ENCODE measurements around the gene TERC. TPM values are rescaled to one million over a fixed set of nuclear protein-coding genes. Genes with fewer than 3 reads are reported as not detected.

Gene TERC
- total and polyA plus RNA-seq, 10 of the 15 experiments (the other 5 are each of a cell fraction or from before 2014, with no cell fraction given): 0.43 to 125 (median 6.2) TPM; not detected in 4

- no peak for TF ChIP-seq PRDM15 (CRISPR knock-in tag; IDR thresholded peaks at IDR 0.05)
- no peak for TF ChIP-seq HDAC2 (IDR thresholded peaks at IDR 0.05)
- TF ChIP-seq, protein P1, sequence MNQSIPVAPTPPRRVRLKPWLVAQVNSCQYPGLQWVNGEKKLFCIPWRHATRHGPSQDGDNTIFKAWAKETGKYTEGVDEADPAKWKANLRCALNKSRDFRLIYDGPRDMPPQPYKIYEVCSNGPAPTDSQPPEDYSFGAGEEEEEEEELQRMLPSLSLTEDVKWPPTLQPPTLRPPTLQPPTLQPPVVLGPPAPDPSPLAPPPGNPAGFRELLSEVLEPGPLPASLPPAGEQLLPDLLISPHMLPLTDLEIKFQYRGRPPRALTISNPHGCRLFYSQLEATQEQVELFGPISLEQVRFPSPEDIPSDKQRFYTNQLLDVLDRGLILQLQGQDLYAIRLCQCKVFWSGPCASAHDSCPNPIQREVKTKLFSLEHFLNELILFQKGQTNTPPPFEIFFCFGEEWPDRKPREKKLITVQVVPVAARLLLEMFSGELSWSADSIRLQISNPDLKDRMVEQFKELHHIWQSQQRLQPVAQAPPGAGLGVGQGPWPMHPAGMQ (IDR thresholded peaks at IDR 0.05; ENCODE audit: borderline replicate concordance): 0 out of 2 replicates have a peak, but pooled peaks have one; percentile 54
- no peak for TF ChIP-seq MEF2B (IDR thresholded peaks at IDR 0.05; ENCODE audit: partially characterized antibody, poor library complexity, severe bottlenecking)
- 0 out of 2 replicates have a peak, but pooled peaks have one; percentile 46 for TF ChIP-seq TAF1 (IDR thresholded peaks at IDR 0.05; ENCODE audit: borderline replicate concordance, low read depth, low read length)
- TF ChIP-seq USF1 (IDR thresholded peaks at IDR 0.05; ENCODE audit: borderline replicate concordance, extremely low read length, insufficient read depth, low read depth, low read length): no peak
- TF ChIP-seq BCL3 (IDR thresholded peaks at IDR 0.05; ENCODE audit: borderline replicate concordance, insufficient read depth, low read depth, low read length, poor library complexity, severe bottlenecking): no peak
- TF ChIP-seq RELA (IDR thresholded peaks at IDR 0.05; ENCODE audit: borderline replicate concordance, partially characterized antibody): no peak
- no peak for TF ChIP-seq SUPT20H (IDR thresholded peaks at IDR 0.05; ENCODE audit: borderline replicate concordance, control insufficient read depth, low read depth, low read length)
- no peak for TF ChIP-seq ZNF217 (IDR thresholded peaks at IDR 0.05)
- TF ChIP-seq ZBTB40 (IDR thresholded peaks at IDR 0.05; ENCODE audit: borderline replicate concordance): peak; percentile 70; the same call in 1 of the 2 replicates
- TF ChIP-seq GABPA (IDR thresholded peaks at IDR 0.05; ENCODE audit: low read depth): peak; percentile 85
- TF ChIP-seq KLF5 (IDR thresholded peaks at IDR 0.05; ENCODE audit: partially characterized antibody): no peak
- TF ChIP-seq, protein P2, sequence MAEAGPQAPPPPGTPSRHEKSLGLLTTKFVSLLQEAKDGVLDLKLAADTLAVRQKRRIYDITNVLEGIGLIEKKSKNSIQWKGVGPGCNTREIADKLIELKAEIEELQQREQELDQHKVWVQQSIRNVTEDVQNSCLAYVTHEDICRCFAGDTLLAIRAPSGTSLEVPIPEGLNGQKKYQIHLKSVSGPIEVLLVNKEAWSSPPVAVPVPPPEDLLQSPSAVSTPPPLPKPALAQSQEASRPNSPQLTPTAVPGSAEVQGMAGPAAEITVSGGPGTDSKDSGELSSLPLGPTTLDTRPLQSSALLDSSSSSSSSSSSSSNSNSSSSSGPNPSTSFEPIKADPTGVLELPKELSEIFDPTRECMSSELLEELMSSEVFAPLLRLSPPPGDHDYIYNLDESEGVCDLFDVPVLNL (IDR thresholded peaks at IDR 0.05; ENCODE audit: low read depth, low read length): 0 out of 2 replicates have a peak, but pooled peaks have one; percentile 32
These were observed at the start of gene TERC (continued) for GRCh38 chr3:169764882-169765612.

Data from GM12878 (cell line).